GM19438 (cell line): ENCODE measurements around the gene MLLT3.

Experiments used
- ATAC-seq: cut with Tn5 transposase; IDR thresholded peaks from one replicate; pipeline ENCODE4 v1.9.1; 2021; ENCODE audit warnings: low read depth; ENCODE audit not compliant: unreplicated experiment

MLLT3 gene

DNA sequence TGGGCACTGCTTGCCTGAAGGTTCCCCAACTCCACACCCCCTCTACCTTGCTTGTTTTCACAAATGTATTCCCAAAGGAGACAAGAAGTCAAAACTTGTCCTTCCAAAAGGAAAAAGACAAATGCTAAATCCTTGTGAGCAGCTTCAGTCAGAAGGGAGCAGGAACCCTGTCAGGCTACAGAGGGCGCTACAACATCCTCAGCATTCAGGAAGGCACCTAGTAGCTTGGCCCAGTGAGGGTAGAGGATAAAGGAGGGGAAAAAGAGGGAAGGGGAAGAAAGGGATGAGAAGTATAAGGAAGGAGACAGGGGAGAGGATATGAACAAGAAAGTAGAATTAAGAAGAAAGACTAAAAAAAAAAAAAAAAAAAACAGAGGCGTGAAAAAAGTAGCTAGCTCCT, 97.5 kb downstream of the MLLT3 start:
- ATAC-seq: no peak

DNA sequence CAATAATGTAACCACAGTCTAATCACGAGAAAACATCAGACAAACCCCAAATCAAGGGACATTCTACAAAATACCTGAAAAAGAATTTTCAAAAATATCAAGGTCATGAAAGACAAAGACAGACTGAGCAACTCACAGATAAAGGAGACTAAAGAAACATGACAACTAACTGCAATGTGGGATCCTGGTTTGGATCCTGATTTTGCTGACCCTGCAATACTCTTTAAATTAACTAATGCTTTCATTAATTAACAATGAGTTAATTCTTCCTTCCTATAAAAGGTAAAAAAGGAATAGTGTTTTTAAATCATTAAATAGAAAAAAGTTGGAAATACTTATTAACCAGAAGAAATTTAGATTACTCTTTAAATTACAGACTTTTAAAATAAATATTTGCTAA, 103.6 kb downstream of the MLLT3 start:
- no peak for ATAC-seq

- ATAC-seq: no peak
Observed at GRCh38 chr9:20513126-20513913, 109.0 kb downstream of the MLLT3 start.

GRCh38 chr9:20512636-20513035, 109.7 kb downstream of the MLLT3 start:
- ATAC-seq: no peak

DNA sequence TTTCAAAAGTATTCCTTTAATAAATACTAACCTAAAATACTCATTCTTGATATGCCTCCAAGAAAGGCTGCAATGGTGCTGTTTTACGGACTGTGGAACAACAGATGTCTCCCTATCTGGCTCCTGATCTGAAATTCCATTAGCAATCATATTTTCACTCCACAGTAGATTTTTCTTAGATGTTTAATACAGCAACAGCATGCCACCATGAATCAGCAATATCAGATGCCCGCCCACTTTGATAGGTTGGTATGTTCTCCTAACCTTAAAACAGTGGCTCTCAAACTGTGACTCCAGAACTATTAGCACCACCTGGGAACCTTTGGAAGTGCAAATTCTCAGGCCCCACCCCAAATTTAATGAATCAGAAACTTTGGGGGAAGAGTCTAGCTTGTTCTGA, 110.2 kb downstream of the MLLT3 start:
- ATAC-seq: no peak

DNA sequence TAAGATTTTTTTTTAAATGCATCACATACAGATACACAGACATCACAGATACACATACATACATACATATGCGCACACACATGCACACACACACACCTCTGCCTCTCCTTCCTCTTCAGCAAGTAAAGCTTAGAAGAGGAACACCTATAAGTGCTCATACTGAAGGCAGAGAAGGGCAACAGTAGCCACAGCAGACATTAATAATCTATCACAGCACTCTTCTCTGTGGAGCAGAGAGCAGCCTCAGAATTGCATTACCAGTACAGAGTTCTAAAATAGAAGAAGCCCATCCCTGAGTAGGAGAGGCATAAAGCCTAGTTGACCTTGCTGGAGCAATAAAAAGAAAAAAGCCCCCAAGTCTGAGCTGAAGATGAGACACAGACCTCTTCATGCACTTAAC, 110.6 kb downstream of the MLLT3 start:
- no peak for ATAC-seq

DNA sequence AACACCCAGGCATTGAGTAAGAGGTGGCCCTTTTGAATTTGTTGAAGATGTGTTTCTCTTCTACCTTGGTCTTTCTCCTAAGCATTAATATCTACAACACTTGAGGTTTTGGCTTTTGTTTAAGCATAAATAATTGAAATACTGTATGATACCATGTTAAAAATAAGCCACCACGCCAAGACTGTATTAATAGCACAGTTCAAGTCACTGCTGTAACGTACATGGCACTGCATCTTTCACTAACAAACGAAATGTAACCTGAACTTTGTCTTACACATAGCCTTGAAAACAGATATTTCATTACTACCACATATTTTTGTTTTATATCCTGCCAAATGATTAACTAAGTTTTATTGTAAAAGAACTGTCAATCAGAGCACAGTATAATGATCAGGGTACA, 112.8 kb downstream of the MLLT3 start:
- no peak for ATAC-seq

DNA sequence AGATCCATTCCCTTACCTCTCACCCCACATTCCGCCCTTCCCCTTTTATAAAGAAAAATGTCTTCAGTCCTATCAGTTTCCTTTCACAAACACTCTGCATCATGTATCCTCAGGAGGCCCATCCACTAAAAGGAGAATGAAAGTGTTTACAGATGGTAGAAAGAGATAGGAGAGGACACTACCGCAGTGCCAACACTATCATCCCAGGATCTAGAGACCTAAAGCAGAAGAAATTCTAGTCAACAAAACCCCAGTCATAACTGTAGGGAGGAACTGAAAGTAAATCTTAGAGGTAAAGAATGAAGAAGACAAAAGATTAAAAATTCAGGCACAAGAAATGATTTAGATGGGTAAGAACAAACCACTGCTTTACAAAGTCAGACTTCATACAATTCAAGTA, 114.1 kb downstream of the MLLT3 start:
- peak; percentile 87 for ATAC-seq

- no peak for ATAC-seq
Observed at GRCh38 chr9:20507431-20507830, 114.9 kb downstream of the MLLT3 start.

- no peak for ATAC-seq
Observed at GRCh38 chr9:20506099-20506900, 116.0 kb downstream of the MLLT3 start.

- no peak for ATAC-seq
Observed at GRCh38 chr9:20505574-20505973, 116.7 kb downstream of the MLLT3 start.

DNA sequence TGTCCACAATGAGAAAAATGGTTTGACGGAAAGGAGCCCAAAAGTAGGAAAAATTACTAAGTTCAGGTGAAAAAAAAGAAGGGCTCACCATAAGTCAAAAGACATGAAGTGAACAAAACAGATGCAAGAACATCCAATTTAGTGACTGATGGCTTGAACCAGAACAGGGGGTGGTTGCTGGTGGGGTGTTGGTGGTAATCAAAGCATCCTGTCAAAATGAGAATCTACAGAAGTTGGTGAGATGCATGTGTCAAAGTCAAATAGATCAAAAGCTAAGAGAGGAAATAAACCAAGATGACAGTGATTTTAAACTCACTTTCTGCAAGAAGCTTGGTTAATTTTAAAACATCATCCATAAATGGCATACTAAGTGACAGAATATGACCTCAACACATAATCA, 117.4 kb downstream of the MLLT3 start:
- ATAC-seq: no peak

DNA sequence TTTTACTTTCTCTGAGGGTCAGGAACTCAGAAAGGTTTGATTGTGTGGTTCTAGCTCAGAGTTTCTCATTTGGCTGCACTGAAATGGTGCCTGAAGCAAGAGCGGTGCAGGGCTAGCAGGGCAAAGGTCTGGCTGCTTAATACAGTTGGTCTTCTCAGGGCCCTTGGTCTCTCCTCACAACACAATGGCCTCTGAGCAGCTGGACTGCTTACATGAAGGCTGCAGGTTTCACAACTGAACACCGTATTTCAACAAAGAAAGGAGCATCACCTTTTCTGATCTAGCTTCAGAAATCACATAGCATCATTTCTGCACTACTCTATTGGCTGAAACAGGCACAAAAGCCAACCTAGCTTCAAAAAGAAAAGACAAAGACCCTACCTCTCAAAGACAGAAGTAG, 122.2 kb downstream of the MLLT3 start:
- ATAC-seq: no peak

- ATAC-seq: no peak
Observed at GRCh38 chr9:20499013-20499412, 123.3 kb downstream of the MLLT3 start.

DNA sequence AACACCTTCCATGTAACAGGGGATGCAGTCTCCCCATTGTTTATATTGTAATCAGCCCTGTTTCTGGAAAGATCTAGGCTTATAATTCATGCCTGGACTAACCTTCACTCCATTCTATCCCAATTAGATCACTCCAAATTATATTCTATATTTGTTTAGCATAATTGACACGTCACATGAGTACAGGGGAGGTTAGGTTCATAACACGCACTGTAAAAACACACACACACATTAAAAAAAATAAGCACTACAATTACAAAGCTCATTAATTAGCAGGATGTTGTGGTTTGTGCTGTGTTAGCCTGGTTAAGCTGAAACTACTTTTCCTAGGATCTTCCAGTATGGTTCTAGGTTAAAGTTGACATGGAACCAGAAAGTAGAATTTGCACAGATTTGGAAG, 126.0 kb downstream of the MLLT3 start:
- ATAC-seq: no peak

- ATAC-seq: no peak
Observed at GRCh38 chr9:20495098-20495497, 127.2 kb downstream of the MLLT3 start.

DNA sequence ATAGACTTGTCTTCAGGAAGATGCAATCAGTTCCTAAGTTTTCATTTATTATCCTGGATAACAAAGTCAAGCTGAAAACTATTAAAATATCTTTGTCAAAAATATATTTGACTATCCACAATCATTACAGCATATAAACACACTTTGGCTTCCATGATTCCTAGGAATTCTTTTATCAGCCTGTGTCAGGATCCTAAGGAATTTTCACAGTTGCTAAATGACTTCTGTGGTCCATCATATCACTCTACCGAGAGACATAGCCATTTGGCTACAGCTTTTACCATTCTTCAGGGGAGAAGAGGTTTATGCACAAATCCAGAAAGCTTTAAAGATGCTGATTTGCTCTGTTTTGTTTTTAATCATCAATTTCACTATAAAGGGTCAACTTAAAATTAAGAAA, 128.3 kb downstream of the MLLT3 start:
- no peak for ATAC-seq

- ATAC-seq: no peak
Observed at GRCh38 chr9:20492772-20493171, 129.5 kb downstream of the MLLT3 start.

GRCh38 chr9:20491612-20492011, 130.7 kb downstream of the MLLT3 start:
- no peak for ATAC-seq

GRCh38 chr9:20490246-20490834, 132.0 kb downstream of the MLLT3 start:
- no peak for ATAC-seq

DNA sequence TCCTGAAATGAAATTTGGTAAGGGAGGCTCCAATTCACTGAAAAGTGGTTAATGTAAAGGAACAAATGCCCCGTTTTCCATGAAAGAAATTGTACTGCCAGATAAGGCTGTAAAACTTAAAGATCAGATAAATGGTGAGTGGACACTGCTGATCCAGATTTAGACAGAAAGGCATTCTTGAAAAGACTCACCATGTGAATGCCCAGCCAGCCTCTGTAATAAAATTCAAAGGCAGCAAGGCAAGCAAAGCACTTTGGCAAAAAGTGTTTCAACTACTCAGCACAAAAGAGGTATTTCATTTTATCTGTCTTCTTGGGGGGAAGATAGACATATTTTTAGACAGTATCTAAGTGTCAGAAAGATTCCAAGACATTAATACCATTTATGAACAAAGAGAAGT, 133.6 kb downstream of the MLLT3 start:
- ATAC-seq: no peak

- no peak for ATAC-seq
Observed at GRCh38 chr9:20486552-20486951, 135.7 kb downstream of the MLLT3 start.
